ENCODE data around the gene TRAPPC5.

TRAPPC5 gene

GRCh38 chr19:7658219-7658686 is 22.4 kb upstream of the TRAPPC5 start:
- Histone ChIP-seq H3K79me2 (no peaks in the 10 kb centered on the region), H3K27ac (no peak overlapping the region), H3K4me3 (ENCODE audit: low read depth, low read length) (no peak overlapping the region), H3K27me3 (ENCODE audit: control insufficient read depth, insufficient read depth, low read length) (peaks cover 3% of the 10 kb centered on the region), H3K4me1 (no peaks in the 10 kb centered on the region), H2AFZ (no peak overlapping the region), H3K9me3 (ENCODE audit: control insufficient read depth, low read length) (no peaks in the 10 kb centered on the region), H3K9ac (no peak overlapping the region), H3K36me3 (ENCODE audit: control insufficient read depth, insufficient read depth, low read length) (no peaks in the 10 kb centered on the region), H3K4me2 (ENCODE audit: low read length) (no peak overlapping the region)
- TF ChIP-seq, protein P1, sequence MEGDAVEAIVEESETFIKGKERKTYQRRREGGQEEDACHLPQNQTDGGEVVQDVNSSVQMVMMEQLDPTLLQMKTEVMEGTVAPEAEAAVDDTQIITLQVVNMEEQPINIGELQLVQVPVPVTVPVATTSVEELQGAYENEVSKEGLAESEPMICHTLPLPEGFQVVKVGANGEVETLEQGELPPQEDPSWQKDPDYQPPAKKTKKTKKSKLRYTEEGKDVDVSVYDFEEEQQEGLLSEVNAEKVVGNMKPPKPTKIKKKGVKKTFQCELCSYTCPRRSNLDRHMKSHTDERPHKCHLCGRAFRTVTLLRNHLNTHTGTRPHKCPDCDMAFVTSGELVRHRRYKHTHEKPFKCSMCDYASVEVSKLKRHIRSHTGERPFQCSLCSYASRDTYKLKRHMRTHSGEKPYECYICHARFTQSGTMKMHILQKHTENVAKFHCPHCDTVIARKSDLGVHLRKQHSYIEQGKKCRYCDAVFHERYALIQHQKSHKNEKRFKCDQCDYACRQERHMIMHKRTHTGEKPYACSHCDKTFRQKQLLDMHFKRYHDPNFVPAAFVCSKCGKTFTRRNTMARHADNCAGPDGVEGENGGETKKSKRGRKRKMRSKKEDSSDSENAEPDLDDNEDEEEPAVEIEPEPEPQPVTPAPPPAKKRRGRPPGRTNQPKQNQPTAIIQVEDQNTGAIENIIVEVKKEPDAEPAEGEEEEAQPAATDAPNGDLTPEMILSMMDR (IDR thresholded peaks at IDR 0.05), result no peak

GRCh38 chr19:7661744-7662538 is 18.7 kb upstream of the TRAPPC5 start:
- no peaks in the 10 kb centered on the region for H3K4me1 ChIP-seq
- no peak overlapping the region for H3K4me2 ChIP-seq (ENCODE audit: low read length)
- peaks cover 3% of the 10 kb centered on the region for H3K27me3 ChIP-seq (ENCODE audit: control insufficient read depth, insufficient read depth, low read length)
- no peak overlapping the region for H3K9ac ChIP-seq
- no peaks in the 10 kb centered on the region for H3K9me3 ChIP-seq (ENCODE audit: control insufficient read depth, low read length)
- no peak overlapping the region for H3K4me3 ChIP-seq (ENCODE audit: low read depth, low read length)
- TF ChIP-seq, protein P1 (IDR thresholded peaks at IDR 0.05), result no peak
- no peaks in the 10 kb centered on the region for H3K36me3 ChIP-seq (ENCODE audit: control insufficient read depth, insufficient read depth, low read length)
- H2AFZ ChIP-seq, result no peak overlapping the region
- no peak overlapping the region for H3K27ac ChIP-seq
- no peaks in the 10 kb centered on the region for H3K79me2 ChIP-seq

DNA sequence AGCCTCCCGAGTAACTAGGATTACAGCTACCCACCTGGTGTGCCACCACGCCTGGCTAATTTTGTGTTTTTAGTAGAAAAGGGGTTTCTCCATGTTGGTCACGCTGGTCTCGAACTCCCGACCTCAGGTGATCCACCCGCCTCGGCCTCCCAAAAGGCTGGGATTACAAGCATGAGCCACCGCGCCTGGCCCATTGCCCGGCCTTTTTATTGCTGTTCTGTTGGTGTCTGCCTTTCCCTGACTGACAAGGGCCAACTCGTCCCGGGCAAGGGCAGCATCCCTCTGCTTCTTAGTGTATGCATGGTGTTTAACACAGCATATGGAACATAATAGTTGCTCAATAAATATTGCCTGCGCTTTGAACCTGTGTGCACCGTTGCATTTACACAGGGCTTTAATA is 18.0 kb upstream of the TRAPPC5 start:
- no peak overlapping the region for H3K4me2 ChIP-seq (ENCODE audit: low read length)
- TF ChIP-seq, protein P1 (IDR thresholded peaks at IDR 0.05), result no peak
- no peaks in the 10 kb centered on the region for H3K79me2 ChIP-seq
- no peak overlapping the region for H2AFZ ChIP-seq
- no peak overlapping the region for H3K4me3 ChIP-seq (ENCODE audit: low read depth, low read length)
- peaks cover 3% of the 10 kb centered on the region for H3K27me3 ChIP-seq (ENCODE audit: control insufficient read depth, insufficient read depth, low read length)
- H3K9ac ChIP-seq, result no peak overlapping the region
- H3K36me3 ChIP-seq (ENCODE audit: control insufficient read depth, insufficient read depth, low read length), result no peaks in the 10 kb centered on the region
- no peaks in the 10 kb centered on the region for H3K9me3 ChIP-seq (ENCODE audit: control insufficient read depth, low read length)
- H3K27ac ChIP-seq, result no peak overlapping the region
- no peaks in the 10 kb centered on the region for H3K4me1 ChIP-seq

GRCh38 chr19:7663706-7664105 is 16.9 kb upstream of the TRAPPC5 start:
- no peak overlapping the region for H3K27ac ChIP-seq
- H3K79me2 ChIP-seq, result no peaks in the 10 kb centered on the region
- no peak overlapping the region for H3K4me2 ChIP-seq (ENCODE audit: low read length)
- no peaks in the 10 kb centered on the region for H3K9me3 ChIP-seq (ENCODE audit: control insufficient read depth, low read length)
- H3K4me3 ChIP-seq (ENCODE audit: low read depth, low read length), result no peak overlapping the region
- no peaks in the 10 kb centered on the region for H3K36me3 ChIP-seq (ENCODE audit: control insufficient read depth, insufficient read depth, low read length)
- TF ChIP-seq, protein P1 (IDR thresholded peaks at IDR 0.05), result no peak
- no peak overlapping the region for H3K9ac ChIP-seq
- H3K27me3 ChIP-seq (ENCODE audit: control insufficient read depth, insufficient read depth, low read length), result peaks cover 3% of the 10 kb centered on the region
- no peaks in the 10 kb centered on the region for H3K4me1 ChIP-seq
- H2AFZ ChIP-seq, result no peak overlapping the region

- Histone ChIP-seq H3K4me2 (ENCODE audit: low read length) (no peak overlapping the region), H3K27me3 (ENCODE audit: control insufficient read depth, insufficient read depth, low read length) (peaks cover 3% of the 10 kb centered on the region), H3K9ac (no peak overlapping the region), H3K27ac (no peak overlapping the region), H3K36me3 (ENCODE audit: control insufficient read depth, insufficient read depth, low read length) (no peaks in the 10 kb centered on the region), H3K79me2 (no peaks in the 10 kb centered on the region), H2AFZ (no peak overlapping the region), H3K4me3 (ENCODE audit: low read depth, low read length) (no peak overlapping the region), H3K9me3 (ENCODE audit: control insufficient read depth, low read length) (no peaks in the 10 kb centered on the region), H3K4me1 (no peaks in the 10 kb centered on the region)
- TF ChIP-seq, protein P1 (IDR thresholded peaks at IDR 0.05), result no peak
Measured at GRCh38 chr19:7665076-7665475, 15.6 kb upstream of the TRAPPC5 start.
